H7 (cell line): ENCODE measurements around the gene CHD5. TPM values are rescaled to one million over a fixed set of nuclear protein-coding genes. Genes with fewer than 3 reads are reported as not detected.

Source experiments
- DNase-seq: peaks from one replicate; pipeline ENCODE4 v3.0.0; 2012
- H3K27me3 ChIP-seq: 2 replicates; pipeline ENCODE4 v1.6.0; 2011; ENCODE audit warnings: mild to moderate bottlenecking, low read length; ENCODE audit not compliant: control insufficient read depth, insufficient read depth
- H3K36me3 ChIP-seq: replicated peaks from 2 replicates; pipeline ENCODE4 v1.5.1; 2011; ENCODE audit warnings: low read length; ENCODE audit not compliant: control insufficient read depth, insufficient read depth
- H3K4me3 ChIP-seq: 2 replicates; pipeline ENCODE4 v1.5.1; 2011; ENCODE audit warnings: low read depth, mild to moderate bottlenecking, control low read depth, low read length, moderate library complexity; ENCODE audit not compliant: insufficient read depth
- total RNA-seq: library from RNA; depleted of rRNA; stranded (reverse); fragments of >200 nt; shearing (Covaris generic); gene quantifications from 2 replicates; pipeline ENCODE4 v1.2.3, GENCODE V29; 2014

Gene CHD5
- total RNA-seq, 1 experiment from 2014 or later, result 0.83 TPM

DNA sequence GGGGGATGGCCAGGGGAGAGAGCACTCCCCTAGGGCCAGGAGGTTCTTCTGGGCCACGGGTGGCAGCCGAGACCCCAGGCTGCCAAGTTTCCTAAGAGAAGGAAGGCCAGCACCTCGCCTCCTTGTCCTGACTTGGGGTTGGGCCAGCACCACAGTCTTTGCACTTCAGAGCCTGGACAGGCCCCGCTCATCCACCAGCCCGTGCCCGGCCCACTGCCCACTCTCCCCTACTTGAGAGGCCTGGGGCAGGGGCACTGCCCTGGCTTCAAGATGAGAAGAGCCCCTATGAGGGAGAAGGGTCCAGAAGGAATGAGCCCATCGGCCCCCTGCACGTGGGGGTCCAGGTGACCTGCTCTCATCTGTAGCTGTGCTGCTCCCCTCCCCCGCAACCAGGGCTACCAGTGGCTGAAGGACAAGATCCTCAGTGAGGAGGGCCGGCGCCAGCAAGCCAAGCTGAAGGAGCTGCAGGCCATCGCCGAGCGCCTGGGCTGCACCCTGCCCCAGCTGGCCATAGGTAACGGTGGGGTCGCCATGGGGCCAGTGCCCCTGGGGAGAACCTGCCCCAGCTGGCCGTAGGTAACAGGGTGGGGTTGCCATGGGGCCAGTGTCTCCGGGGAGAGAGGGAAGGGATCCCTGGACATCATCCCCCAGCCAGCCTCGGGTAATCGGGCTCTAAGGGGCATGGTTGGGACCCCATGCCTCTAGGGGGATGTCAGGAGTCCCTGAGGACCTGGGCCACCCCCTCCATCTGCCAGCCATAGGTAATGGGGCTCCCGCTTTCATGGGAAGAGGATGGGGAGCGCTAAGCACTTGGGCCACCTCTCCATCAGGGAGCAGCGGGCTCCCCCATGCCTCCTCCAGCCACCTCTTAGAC is 83.6 kb downstream of the CHD5 start:
- Histone ChIP-seq H3K27me3 (no peaks in the 10 kb centered on the region), H3K4me3 (no peak overlapping the region), H3K36me3 (no peaks in the 10 kb centered on the region)
- peak; percentile 62 for DNase-seq

DNA sequence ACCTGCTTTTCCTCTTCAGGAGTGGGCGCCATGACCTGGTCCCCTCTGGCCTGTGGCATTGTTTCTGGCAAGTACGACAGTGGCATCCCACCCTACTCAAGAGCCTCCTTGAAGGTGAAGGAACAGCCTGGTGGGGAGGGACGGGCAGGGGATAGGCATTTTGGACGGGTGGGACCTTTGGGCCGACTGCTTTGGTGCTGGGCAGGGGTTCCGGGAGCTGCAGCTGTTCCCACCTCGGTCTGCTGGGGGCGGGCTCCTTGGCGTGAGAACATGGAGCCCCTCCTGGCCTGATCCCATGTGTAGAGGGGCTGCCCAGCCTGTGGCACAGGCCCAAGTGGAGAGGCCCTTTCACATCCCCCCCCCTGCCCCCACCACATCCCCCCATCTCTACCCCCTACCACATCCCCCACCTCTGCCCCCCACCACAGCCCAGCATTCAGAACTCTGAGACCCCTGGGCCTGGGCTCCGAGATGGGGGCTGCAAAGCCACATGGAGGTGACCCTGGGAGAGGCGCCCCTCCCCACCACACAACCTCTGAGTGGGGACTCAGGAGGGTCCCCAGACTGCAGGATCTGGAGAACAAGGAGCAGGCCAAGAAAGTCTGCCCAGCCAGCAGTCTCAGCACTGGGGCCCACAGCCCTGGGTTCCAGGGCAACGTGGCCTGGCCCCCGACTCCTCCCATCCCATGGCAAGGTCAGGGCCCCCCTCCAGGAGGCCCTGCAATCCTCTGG is 84.4 kb downstream of the CHD5 start:
- DNase-seq, result no peak
- Histone ChIP-seq H3K27me3 (no peaks in the 10 kb centered on the region), H3K36me3 (no peaks in the 10 kb centered on the region), H3K4me3 (no peak overlapping the region)

DNA sequence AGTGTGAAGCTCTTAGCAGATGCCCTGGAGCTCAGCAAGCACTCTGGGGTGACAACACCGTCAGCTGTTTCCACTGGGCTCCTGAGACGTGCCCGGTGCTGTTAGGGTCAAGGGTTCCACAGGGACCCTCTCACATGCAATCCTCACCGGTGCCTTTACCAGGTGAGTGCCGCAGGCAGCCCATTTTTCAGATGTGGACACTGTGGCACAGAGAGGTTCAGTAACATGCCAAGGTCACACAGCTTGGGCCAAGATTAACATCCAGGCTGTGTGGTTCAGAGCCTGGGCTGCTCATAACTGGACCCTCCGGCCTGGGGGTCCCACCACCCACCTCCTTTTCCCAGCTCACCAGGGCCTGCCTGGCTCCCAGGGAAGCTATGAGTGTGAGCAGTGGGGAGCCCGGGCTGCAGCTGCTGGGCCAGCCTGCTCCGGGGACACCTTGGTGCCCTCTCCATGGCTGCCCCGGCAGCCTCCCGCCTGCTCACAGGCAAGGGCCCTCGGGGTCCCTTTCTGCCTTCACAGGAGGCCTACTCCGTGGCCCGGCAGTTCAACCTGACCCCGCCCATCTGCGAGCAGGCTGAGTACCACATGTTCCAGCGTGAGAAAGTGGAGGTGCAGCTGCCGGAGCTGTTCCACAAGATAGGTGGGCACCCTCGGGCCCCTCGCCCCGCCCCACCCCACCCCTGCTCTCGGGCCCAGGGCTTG is 85.2 kb downstream of the CHD5 start:
- H3K27me3 ChIP-seq, result no peaks in the 10 kb centered on the region
- no peak overlapping the region for H3K4me3 ChIP-seq
- no peak for DNase-seq
- H3K36me3 ChIP-seq, result no peaks in the 10 kb centered on the region

DNA sequence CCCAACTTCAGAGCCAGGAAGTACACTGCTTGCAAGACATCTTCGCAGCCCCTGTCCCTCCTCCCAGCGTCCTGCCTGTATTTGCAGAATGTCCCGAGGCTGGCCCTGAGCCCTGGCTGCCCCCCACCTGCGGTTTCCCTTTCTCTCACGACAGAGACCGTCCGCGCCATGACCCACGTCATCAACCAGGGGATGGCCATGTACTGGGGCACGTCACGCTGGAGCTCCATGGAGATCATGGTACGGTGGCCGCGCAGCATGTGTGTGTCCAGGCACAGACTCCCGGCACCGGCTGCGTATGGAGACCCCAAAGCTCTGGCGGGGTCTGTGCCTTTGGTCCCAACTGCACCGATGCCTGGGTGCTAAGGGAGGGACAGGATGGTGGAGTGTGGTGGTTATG is 85.9 kb downstream of the CHD5 start:
- Histone ChIP-seq H3K27me3 (no peaks in the 10 kb centered on the region), H3K36me3 (no peaks in the 10 kb centered on the region), H3K4me3 (no peak overlapping the region)
- DNase-seq, result no peak

DNA sequence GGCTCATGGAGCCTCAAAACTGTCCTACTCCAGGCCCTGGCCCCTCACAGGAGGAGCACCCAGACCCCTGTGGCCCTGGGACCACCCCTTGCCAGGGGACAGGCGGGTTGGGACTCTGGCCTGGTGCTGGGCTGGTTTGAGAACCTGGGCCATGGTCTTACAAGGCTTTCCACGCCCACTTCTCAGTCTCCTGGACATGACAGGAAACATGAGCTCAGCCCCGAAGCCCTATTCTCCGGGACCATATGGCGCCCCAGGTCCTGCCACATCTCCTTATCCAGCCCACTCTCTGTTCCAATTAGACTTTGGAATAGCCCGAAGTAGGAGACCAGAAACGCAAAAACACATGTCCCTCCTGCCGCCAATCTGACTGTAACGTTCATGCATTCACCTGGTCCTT is 86.5 kb downstream of the CHD5 start:
- H3K36me3 ChIP-seq, result no peaks in the 10 kb centered on the region
- DNase-seq, result no peak
- H3K27me3 ChIP-seq, result no peaks in the 10 kb centered on the region
- H3K4me3 ChIP-seq, result no peak overlapping the region

DNA sequence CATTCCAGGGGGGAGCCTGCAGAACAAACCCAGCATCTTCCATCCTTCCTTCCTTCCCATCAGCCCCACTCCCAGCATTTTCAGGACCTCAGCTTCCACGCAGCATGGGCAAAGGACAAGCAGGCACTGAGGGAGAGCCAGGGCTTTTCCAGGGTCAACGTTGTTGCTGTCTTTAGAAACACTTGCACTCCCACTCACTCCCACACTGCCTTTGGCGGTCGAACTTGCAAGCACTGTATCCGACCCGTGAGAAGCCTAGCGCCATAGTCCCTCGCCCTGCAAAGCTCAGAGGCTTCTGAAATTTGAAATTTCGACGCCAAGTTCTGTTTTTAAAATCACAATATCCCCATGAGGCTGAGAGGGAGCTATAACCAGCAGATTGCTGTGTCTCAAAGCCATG is 87.0 kb downstream of the CHD5 start:
- DNase-seq, result no peak
- Histone ChIP-seq H3K36me3 (no peaks in the 10 kb centered on the region), H3K27me3 (no peaks in the 10 kb centered on the region), H3K4me3 (no peak overlapping the region)

DNA sequence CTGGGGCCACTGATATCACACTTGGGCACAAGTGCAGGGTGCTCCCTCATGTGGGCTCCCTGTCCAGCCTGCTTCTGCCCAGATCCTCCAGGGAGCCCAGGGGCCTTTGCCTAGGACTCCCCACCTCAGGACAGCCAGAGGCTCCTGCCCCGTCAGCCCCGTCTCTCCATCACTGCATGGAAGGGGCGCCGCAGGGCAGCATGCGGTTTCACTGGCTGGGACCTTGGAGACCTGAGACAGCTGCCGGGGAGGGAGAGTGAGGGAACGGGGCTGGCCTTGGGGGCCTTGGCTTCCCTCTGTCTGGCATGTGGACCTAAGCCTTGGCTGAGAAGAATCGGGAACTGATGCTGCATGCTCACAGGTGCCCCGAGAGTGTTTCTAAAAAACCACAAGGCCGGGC is 87.9 kb downstream of the CHD5 start:
- H3K4me3 ChIP-seq, result no peak overlapping the region
- DNase-seq, result no peak
- H3K36me3 ChIP-seq, result no peaks in the 10 kb centered on the region
- H3K27me3 ChIP-seq, result no peaks in the 10 kb centered on the region

DNA sequence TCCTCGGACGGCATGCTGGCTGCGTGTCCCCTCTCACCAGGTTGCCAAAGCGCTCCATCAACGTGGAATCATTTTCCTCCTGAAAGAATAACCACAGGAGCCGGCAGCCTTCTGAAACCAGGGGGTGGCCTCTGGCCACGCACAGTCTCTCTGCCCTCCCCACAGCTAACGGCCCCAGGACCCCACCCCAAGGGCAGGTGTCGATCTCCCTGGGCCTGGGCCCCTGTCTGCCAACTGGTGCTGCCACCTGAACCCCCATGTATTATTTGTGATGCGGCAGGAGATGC is 88.4 kb downstream of the CHD5 start:
- H3K27me3 ChIP-seq, result no peaks in the 10 kb centered on the region
- no peak for DNase-seq
- H3K4me3 ChIP-seq, result no peak overlapping the region
- no peaks in the 10 kb centered on the region for H3K36me3 ChIP-seq

DNA sequence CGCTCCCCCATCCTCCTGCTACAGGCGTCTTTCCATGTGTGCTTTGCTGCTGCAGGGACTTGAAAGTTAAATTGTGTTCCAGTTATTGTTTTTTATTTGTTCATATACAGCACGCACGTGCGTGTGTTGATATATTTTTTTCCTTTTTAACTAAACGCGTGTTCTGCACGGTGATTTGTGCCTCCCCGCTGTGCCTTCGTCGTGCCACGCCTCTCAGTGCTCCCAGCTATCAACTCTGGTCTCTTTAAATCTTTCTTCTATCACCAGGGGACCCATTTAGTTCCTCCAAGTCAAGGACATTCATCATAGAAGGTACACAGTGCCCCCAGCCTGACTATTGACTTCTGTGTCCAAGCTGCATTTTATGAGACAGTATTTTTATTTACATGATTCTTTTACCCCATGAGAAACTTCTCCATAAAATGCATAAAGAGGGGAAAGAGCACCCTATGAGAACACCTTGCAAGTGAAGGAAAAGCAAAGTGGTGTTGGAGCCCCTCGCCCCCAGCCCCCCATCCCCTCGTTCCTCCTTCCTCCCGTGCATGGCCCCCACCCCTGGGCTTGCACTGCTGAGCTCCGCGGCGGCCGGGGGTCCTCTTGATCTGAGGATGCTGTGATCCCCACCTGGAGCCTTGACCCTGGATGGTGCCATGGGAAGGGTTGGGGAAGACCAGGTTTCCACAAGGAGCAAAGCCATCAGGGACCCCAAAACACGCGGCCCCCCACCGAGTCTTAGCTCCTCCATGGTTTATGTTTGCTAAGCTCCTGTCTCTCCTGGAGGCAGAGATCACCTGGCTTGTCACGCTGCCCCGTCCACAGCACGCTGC is 88.9 kb downstream of the CHD5 start:
- Histone ChIP-seq H3K36me3 (no peaks in the 10 kb centered on the region), H3K4me3 (no peak overlapping the region), H3K27me3 (no peaks in the 10 kb centered on the region)
- DNase-seq, result no peak

DNA sequence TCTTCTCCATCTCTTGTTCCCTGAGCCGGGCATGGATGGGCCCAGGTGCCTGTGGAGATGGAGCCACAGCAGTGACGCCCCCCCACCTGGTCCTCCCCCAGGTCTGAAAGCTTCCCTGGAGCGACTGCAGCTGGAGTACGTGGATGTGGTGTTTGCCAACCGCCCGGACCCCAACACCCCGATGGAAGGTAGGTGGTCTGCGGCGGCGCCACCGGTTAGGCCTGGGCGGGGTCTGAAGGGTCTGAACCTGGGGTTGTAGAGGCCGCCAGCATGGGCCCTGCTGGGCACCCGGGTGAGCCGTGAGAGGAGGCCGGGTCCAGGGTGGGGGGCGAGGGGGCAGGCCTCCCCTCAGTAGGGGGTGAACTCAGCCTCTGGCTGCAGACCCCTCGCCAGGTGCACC is 89.8 kb downstream of the CHD5 start:
- Histone ChIP-seq H3K36me3 (no peaks in the 10 kb centered on the region), H3K4me3 (no peak overlapping the region), H3K27me3 (no peaks in the 10 kb centered on the region)
- no peak for DNase-seq

DNA sequence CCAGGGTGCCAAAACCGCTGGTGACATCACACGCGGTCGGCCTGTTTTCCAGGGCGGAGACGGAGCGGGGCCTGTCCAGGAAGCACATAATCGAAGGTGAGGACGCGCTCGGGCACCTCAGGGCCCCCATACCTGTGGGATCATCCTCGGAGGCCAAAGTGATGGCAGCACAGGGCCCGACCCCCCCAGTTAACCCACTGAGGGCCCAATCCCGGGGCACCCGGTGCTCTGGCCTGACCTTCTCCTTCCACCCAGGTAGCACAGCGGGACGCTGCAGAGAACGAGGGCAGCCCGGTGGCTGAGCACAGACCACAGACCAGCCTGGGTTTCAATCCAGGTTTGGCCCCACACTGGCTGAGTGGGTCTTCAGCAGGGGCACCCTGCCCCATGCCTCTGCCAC is 91.2 kb downstream of the CHD5 start:
- Histone ChIP-seq H3K4me3 (no peak overlapping the region), H3K36me3 (no peaks in the 10 kb centered on the region), H3K27me3 (no peaks in the 10 kb centered on the region)
- no peak for DNase-seq

DNA sequence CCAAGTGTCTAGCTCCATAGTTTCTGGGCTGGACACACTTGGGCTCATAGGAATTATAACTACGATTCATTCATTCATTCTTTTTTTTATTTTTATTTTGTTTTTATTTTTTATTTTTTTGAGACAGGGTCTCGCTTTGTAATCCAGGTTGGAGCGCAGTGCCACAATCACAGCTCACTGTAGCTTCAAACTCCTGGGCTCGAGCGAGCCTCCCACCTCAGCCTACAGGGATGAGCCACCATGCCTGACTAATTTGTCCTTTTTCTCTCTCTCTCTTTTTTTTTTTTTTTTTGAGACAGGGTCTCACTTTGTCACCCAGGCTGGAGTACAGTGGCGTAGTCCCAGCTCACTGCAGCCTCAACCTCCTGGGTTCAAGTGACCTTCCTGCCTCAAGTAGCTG is 92.2 kb downstream of the CHD5 start:
- H3K4me3 ChIP-seq, result no peak overlapping the region
- no peaks in the 10 kb centered on the region for H3K27me3 ChIP-seq
- DNase-seq, result no peak
- H3K36me3 ChIP-seq, result no peaks in the 10 kb centered on the region

DNA sequence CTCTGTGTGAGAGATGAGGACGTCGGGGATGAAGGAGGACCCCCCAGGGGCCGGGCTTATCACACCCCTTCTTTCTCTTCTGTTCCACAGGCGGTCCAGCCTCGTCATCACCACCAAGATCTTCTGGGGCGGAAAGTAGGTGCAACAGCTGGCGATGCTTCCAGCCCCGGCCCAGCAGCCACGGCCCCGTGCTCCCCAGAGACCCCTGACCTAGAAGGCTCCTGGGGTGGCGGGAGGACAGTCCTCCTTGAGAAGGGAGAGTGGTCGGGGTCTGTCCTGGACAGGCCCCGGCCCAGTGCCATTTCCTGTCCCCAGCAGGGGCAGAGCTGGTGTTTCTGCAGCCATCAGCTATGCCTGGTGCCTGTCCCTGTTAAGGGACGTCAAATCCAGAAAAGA is 92.7 kb downstream of the CHD5 start:
- DNase-seq, result peak; percentile 67
- no peaks in the 10 kb centered on the region for H3K36me3 ChIP-seq
- no peak overlapping the region for H3K4me3 ChIP-seq
- no peaks in the 10 kb centered on the region for H3K27me3 ChIP-seq

DNA sequence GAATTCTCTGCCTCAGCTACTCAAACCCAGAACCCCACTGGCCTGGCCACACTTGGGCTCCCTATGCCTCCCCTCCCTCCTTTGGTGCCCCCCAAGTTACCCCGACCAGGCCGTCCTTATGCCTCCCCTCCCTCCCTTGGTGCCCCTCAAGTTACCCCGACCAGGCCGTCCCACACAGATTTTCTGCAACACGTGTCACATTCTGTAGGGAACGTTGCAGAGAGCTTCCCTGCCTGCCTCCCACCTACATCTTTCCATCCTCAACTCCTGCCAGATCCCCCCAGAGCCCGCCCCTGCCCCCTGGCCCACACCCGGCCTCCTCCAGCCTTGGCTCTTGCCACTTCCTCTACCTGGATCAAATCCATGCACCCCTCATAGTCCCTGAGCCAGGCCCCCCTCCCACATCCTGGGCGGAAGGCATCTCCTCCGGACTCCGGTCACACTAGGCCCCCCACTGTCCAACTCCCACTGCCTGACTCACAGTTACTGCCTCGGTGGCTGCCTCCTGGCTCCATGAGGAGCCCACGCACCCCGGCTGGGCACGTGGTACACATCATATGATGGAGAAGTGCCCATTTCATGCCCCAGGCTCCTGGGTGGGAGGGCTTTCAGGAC is 93.3 kb downstream of the CHD5 start:
- no peaks in the 10 kb centered on the region for H3K27me3 ChIP-seq
- peak; percentile 65 for DNase-seq

More for the DNA sequence above, 93.3 kb downstream of the CHD5 start:
- H3K36me3 ChIP-seq, result no peaks in the 10 kb centered on the region
- H3K4me3 ChIP-seq, result no peak overlapping the region
